ENCODE data around the gene HOMER2.
"Not testable (repeated sequence)": the region's sequence is repeated elsewhere in the genome, so short reads cannot be mapped to it uniquely, and the experiment has no call there.

Gene HOMER2

DNA sequence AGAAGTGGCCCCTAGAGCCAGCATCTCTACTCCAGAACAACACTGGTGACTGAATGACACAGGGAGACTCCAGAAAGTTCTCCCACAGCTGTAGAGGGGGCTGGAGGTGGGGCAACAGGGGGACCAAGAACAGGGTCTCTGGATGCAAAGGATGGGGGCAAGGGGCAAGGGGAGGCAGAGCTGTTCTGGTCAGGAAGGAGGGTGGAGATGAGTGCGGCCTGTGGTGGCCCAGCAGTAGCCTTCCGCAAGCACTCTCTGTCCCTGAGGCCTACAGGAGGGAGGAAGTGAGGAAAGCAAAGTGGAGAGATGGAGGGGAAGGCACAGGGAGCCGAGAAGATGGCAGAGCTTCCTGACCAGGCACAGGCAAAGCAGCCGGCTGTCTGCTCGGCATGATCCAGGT, 56.5 kb downstream of the HOMER2 start:
- no peak overlapping the region for H3K4me3 ChIP-seq (ENCODE audit: low read depth in 1 of 2, low read length in 1 of 2)
- H3K9me3 ChIP-seq = no peaks in the 10 kb centered on the region
- peaks cover 0 to 4% of the 10 kb centered on the region in 2 experiments for H3K4me1 ChIP-seq (ENCODE audit: control insufficient read depth in 1 of 2, insufficient read depth in 1 of 2, low read depth in 1 of 2, low read length in 1 of 2)
- H3K27ac ChIP-seq = no peak overlapping the region
- no peak for TF ChIP-seq CTCF (IDR thresholded peaks at IDR 0.05)
- no peaks in the 10 kb centered on the region for H3K27me3 ChIP-seq
- no peaks in the 10 kb centered on the region for H3K36me3 ChIP-seq

DNA sequence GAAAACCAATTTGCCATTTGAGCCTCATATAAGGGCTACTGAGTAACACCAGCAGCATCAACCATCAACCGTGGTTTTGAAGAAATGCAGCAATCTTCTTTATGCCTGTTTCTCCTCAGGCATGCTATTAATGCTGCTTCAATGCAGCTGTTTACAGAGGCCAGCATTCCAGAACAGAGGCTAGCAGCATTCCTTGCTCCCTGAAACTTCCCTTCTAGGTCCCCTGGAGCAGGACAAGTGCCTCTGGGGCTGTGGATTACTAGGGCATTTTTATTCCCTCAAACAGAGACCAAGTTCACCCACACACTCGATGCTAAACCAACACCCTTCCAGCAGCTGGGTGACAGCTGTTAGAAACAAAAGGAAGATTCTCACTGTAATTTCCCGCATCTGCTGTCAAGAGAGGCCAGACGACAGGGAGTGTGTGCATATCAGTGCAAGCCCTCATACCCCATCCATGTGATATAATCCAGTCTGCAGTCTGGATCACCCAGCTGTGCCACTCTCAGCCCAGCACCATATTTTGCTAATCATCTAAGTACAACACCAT, 57.5 kb downstream of the HOMER2 start:
- no peaks in the 10 kb centered on the region for H3K36me3 ChIP-seq

DNA sequence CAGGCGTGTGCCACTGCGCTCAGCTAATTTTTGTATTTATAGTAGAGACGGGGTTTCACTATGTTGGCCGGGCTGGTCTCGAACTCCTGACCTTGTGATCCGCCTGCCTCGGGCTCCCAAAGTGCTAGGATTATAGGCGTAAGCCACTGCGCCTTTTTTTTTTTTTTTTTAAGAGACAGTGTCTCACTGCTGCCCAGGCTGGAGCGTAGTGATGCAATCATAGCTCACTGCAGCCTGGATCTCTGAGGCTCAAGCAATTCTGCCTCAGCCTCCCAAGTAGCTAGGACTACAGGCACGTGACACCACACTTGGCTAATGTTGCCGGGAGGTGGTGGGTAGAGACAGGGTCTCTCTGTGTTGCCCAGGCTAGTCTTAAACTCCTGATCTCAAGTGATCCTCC, 59.0 kb downstream of the HOMER2 start:
- not testable (repeated sequence) for H3K9me3 ChIP-seq; H3K27ac ChIP-seq; H3K4me1 ChIP-seq (ENCODE audit: control insufficient read depth in 1 of 2, insufficient read depth in 1 of 2, low read depth in 1 of 2, low read length in 1 of 2); H3K27me3 ChIP-seq; H3K36me3 ChIP-seq; H3K4me3 ChIP-seq (ENCODE audit: low read depth in 1 of 2, low read length in 1 of 2)

More for the DNA sequence above, 57.5 kb downstream of the HOMER2 start:
- Histone ChIP-seq H3K27me3 (no peaks in the 10 kb centered on the region), H3K9me3 (no peaks in the 10 kb centered on the region), H3K4me1 (ENCODE audit: control insufficient read depth in 1 of 2, insufficient read depth in 1 of 2, low read depth in 1 of 2, low read length in 1 of 2) (peaks cover 0 to 4% of the 10 kb centered on the region in 2 experiments), H3K4me3 (ENCODE audit: low read depth in 1 of 2, low read length in 1 of 2) (no peak overlapping the region), H3K27ac (no peak overlapping the region)
- no peak for TF ChIP-seq CTCF (IDR thresholded peaks at IDR 0.05)

GRCh38 chr15:82892573-82892972, 59.9 kb downstream of the HOMER2 start:
- Histone ChIP-seq H3K4me1 (ENCODE audit: control insufficient read depth in 1 of 2, insufficient read depth in 1 of 2, low read depth in 1 of 2, low read length in 1 of 2) (peaks cover 0 to 4% of the 10 kb centered on the region in 2 experiments), H3K36me3 (no peaks in the 10 kb centered on the region), H3K9me3 (no peaks in the 10 kb centered on the region), H3K4me3 (ENCODE audit: low read depth in 1 of 2, low read length in 1 of 2) (no peak overlapping the region), H3K27me3 (no peaks in the 10 kb centered on the region), H3K27ac (no peak overlapping the region)
- TF ChIP-seq CTCF (IDR thresholded peaks at IDR 0.05) = no peak

DNA sequence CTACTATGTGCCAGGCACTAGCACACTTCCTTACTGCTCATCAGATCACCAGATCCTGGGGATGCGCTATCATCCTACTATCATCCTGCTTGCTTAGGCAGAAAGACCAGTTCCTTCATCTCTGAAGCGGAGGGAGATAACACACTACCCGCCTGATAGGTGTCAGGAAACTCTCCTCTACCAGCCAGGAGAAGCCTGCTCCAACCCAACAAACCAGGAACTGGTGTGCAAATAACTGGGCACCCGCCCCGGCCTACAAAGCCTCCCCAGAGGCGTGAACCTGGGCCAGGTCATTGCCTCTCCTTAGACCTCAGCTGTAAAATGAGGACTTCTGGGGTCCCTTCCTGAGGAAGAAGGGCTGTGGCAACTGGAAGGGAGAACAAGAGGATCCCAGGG, 61.5 kb downstream of the HOMER2 start:
- H3K27ac ChIP-seq = no peak overlapping the region
- H3K27me3 ChIP-seq = no peaks in the 10 kb centered on the region
- no peak for TF ChIP-seq CTCF (IDR thresholded peaks at IDR 0.05)
- H3K4me3 ChIP-seq (ENCODE audit: low read depth in 1 of 2, low read length in 1 of 2) = no peak overlapping the region
- H3K9me3 ChIP-seq = no peaks in the 10 kb centered on the region
- no peaks in the 10 kb centered on the region for H3K4me1 ChIP-seq (ENCODE audit: control insufficient read depth in 1 of 2, insufficient read depth in 1 of 2, low read depth in 1 of 2, low read length in 1 of 2)
- H3K36me3 ChIP-seq = no peaks in the 10 kb centered on the region

DNA sequence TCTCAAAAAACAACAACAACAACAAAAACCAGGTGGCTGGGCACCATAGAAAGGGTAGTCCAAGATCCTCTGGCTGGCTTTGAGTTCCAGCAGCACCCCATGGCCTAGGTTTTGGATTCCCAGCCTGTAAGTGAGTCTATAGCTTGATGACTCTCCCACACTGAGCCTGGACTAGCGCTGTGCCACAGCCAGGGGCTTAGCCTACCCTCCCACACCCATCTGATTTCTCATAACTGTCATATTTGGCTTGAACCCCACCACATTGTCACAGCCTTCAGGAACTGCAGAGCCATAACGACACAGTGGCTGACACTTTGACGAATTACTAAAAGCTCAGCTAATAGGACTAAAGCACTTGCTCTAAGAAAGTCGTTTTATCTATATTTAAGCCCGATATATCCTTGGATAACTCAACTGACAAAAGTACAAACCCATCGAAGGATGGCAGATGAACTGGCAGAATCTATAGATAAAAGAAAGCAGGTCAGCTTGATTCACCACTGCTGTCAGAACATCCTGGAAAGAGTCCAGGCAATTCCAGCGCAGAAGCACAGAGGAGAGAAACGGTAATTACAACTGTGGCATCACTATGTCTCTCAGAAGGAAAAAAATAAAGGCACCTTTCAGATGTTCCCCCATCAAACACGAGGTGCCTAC, 62.1 kb downstream of the HOMER2 start:
- no peak overlapping the region for H3K4me3 ChIP-seq (ENCODE audit: low read depth in 1 of 2, low read length in 1 of 2)
- no peaks in the 10 kb centered on the region for H3K27me3 ChIP-seq
- TF ChIP-seq CTCF (IDR thresholded peaks at IDR 0.05) = no peak
- no peaks in the 10 kb centered on the region for H3K4me1 ChIP-seq (ENCODE audit: control insufficient read depth in 1 of 2, insufficient read depth in 1 of 2, low read depth in 1 of 2, low read length in 1 of 2)
- no peak overlapping the region for H3K27ac ChIP-seq
- H3K36me3 ChIP-seq = no peaks in the 10 kb centered on the region
- H3K9me3 ChIP-seq = no peaks in the 10 kb centered on the region

Measured in neutrophil (primary cell).